ENCODE measurements around the gene RPS6KA6.

The RPS6KA6 gene

GRCh38 chrX:84187533-84188319 is at the start of gene RPS6KA6:
Gene RPS6KA6 (minus strand): TSS chrX:84188199. CDS start chrX:84187899, 300 bp downstream.
- no peak for DNase-seq (ENCODE audit: low spot score)

- no peak for DNase-seq (ENCODE audit: low spot score)
Observed at GRCh38 chrX:84224741-84225140, 36.7 kb upstream of the RPS6KA6 start.

GRCh38 chrX:84223261-84223660 is 35.3 kb upstream of the RPS6KA6 start:
- DNase-seq (ENCODE audit: low spot score) = no peak

- no peak for DNase-seq (ENCODE audit: low spot score)
Observed at GRCh38 chrX:84221181-84221580, 33.2 kb upstream of the RPS6KA6 start.

- DNase-seq (ENCODE audit: low spot score) = no peak
Observed at GRCh38 chrX:84219551-84219950, 31.6 kb upstream of the RPS6KA6 start.

- DNase-seq (ENCODE audit: low spot score) = no peak
Observed at GRCh38 chrX:84218726-84219125, 30.7 kb upstream of the RPS6KA6 start.

GRCh38 chrX:84216881-84217280 is 28.9 kb upstream of the RPS6KA6 start:
- DNase-seq (ENCODE audit: low spot score) = no peak

GRCh38 chrX:84216406-84216805 is 28.4 kb upstream of the RPS6KA6 start:
- no peak for DNase-seq (ENCODE audit: low spot score)

GRCh38 chrX:84205276-84205675 is 17.3 kb upstream of the RPS6KA6 start:
- DNase-seq (ENCODE audit: low spot score) = no peak

GRCh38 chrX:84199688-84200087 is 11.7 kb upstream of the RPS6KA6 start:
- DNase-seq (ENCODE audit: low spot score) = no peak

- no peak for DNase-seq (ENCODE audit: low spot score)
Observed at GRCh38 chrX:84197550-84197949, 9.6 kb upstream of the RPS6KA6 start.

GRCh38 chrX:84192006-84192405 is 4.0 kb upstream of the RPS6KA6 start:
- no peak for DNase-seq (ENCODE audit: low spot score)

GRCh38 chrX:84189125-84189524 is 1.1 kb upstream of the RPS6KA6 start:
- no peak for DNase-seq (ENCODE audit: low spot score)

- DNase-seq (ENCODE audit: low spot score) = no peak
Observed at GRCh38 chrX:84188320-84188834, 378 bp upstream of the RPS6KA6 start.

GRCh38 chrX:84186603-84187532 is 1.1 kb downstream of the RPS6KA6 start:
- DNase-seq (ENCODE audit: low spot score) = no peak

GRCh38 chrX:84182516-84182915 is 5.5 kb downstream of the RPS6KA6 start:
- DNase-seq (ENCODE audit: low spot score) = no peak

- DNase-seq (ENCODE audit: low spot score) = no peak
Observed at GRCh38 chrX:84175958-84176357, 12.0 kb downstream of the RPS6KA6 start.

GRCh38 chrX:84175274-84175673 is 12.7 kb downstream of the RPS6KA6 start:
- DNase-seq (ENCODE audit: low spot score) = no peak

- no peak for DNase-seq (ENCODE audit: low spot score)
Observed at GRCh38 chrX:84174348-84174747, 13.7 kb downstream of the RPS6KA6 start.

- DNase-seq (ENCODE audit: low spot score) = no peak
Observed at GRCh38 chrX:84170931-84171330, 17.1 kb downstream of the RPS6KA6 start.

- DNase-seq (ENCODE audit: low spot score) = no peak
Observed at GRCh38 chrX:84168574-84168973, 19.4 kb downstream of the RPS6KA6 start.

- DNase-seq (ENCODE audit: low spot score) = no peak
Observed at GRCh38 chrX:84168095-84168494, 19.9 kb downstream of the RPS6KA6 start.

- no peak for DNase-seq (ENCODE audit: low spot score)
Observed at GRCh38 chrX:84165711-84166110, 22.3 kb downstream of the RPS6KA6 start.
